ENCODE results near the gene BORCS5. TPM values are rescaled to one million over a fixed set of nuclear protein-coding genes. Genes with fewer than 3 reads are reported as not detected.
A peak's percentile ranks its signal among the peaks of the same experiment; 100 is the strongest.

BORCS5 gene
- total and polyA plus RNA-seq, 2 donors (not counting 1 experiment from before 2014, with no cell fraction given): 13.5 to 14.4 TPM

GRCh38 chr12:12445882-12446181 lies 89.0 kb downstream of the BORCS5 start:
- H3K4me2 ChIP-seq (ENCODE audit: extremely low read depth, insufficient read depth, low read length): no peak overlapping the region
- H3K79me2 ChIP-seq (ENCODE audit: control insufficient read depth, insufficient read depth, low read length): no peaks in the 10 kb centered on the region
- TF ChIP-seq EZH2 (IDR thresholded peaks at IDR 0.05; ENCODE audit: low read length, missing control alignments) (no peak), CTCF (conservative IDR thresholded peaks at IDR 0.05 in 1 of 2, IDR thresholded peaks at IDR 0.05 in 1 of 2; ENCODE audit: low read depth in 1 of 2, low read length in 2 of 2) (no peak)
- no peak overlapping the region for H2AFZ ChIP-seq (ENCODE audit: low read length)
- no peaks in the 10 kb centered on the region for H3K36me3 ChIP-seq (ENCODE audit: control insufficient read depth, insufficient read depth, low read length)
- peaks cover 7% of the 10 kb centered on the region for H3K4me1 ChIP-seq (ENCODE audit: control insufficient read depth, extremely low read depth, insufficient read depth, low read length)
- no peak for DNase-seq (ENCODE audit: low read depth in 2 of 2)
- no peak overlapping the region for H3K9ac ChIP-seq (ENCODE audit: insufficient read depth, low read length)
- no peak overlapping the region for H3K4me3 ChIP-seq (replicated peaks in 1 of 4; ENCODE audit: control extremely low read depth in 1 of 4, insufficient read depth in 1 of 4, low read depth in 3 of 4, low read length in 4 of 4)
- H3K27me3 ChIP-seq (ENCODE audit: control insufficient read depth, insufficient read depth, low read length): no peaks in the 10 kb centered on the region
- H3K9me3 ChIP-seq (ENCODE audit: control insufficient read depth, insufficient read depth, low read depth, low read length): no peaks in the 10 kb centered on the region
- H3K27ac ChIP-seq (ENCODE audit: insufficient read depth, low read length): no peak overlapping the region
- H4K20me1 ChIP-seq (ENCODE audit: control insufficient read depth, extremely low read depth, insufficient read depth, low read length): no peaks in the 10 kb centered on the region

GRCh38 chr12:12446786-12447185 lies 89.9 kb downstream of the BORCS5 start:
- no peak overlapping the region for H3K4me3 ChIP-seq (replicated peaks in 1 of 4; ENCODE audit: control extremely low read depth in 1 of 4, insufficient read depth in 1 of 4, low read depth in 3 of 4, low read length in 4 of 4)
- H3K79me2 ChIP-seq (ENCODE audit: control insufficient read depth, insufficient read depth, low read length): no peaks in the 10 kb centered on the region
- H2AFZ ChIP-seq (ENCODE audit: low read length): no peak overlapping the region
- H3K4me1 ChIP-seq (ENCODE audit: control insufficient read depth, extremely low read depth, insufficient read depth, low read length): peaks cover 7% of the 10 kb centered on the region
- no peak overlapping the region for H3K4me2 ChIP-seq (ENCODE audit: extremely low read depth, insufficient read depth, low read length)
- H4K20me1 ChIP-seq (ENCODE audit: control insufficient read depth, extremely low read depth, insufficient read depth, low read length): no peaks in the 10 kb centered on the region
- H3K9me3 ChIP-seq (ENCODE audit: control insufficient read depth, insufficient read depth, low read depth, low read length): no peaks in the 10 kb centered on the region
- H3K9ac ChIP-seq (ENCODE audit: insufficient read depth, low read length): no peak overlapping the region
- no peaks in the 10 kb centered on the region for H3K36me3 ChIP-seq (ENCODE audit: control insufficient read depth, insufficient read depth, low read length)
- DNase-seq (ENCODE audit: low read depth in 2 of 2): no peak
- H3K27me3 ChIP-seq (ENCODE audit: control insufficient read depth, insufficient read depth, low read length): no peaks in the 10 kb centered on the region
- H3K27ac ChIP-seq (ENCODE audit: insufficient read depth, low read length): no peak overlapping the region
- TF ChIP-seq CTCF (conservative IDR thresholded peaks at IDR 0.05 in 1 of 2, IDR thresholded peaks at IDR 0.05 in 1 of 2; ENCODE audit: low read depth in 1 of 2, low read length in 2 of 2): no peak
- TF ChIP-seq EZH2 (IDR thresholded peaks at IDR 0.05; ENCODE audit: low read length, missing control alignments): no peak

- H3K9me3 ChIP-seq (ENCODE audit: control insufficient read depth, insufficient read depth, low read depth, low read length): no peaks in the 10 kb centered on the region
- no peak overlapping the region for H2AFZ ChIP-seq (ENCODE audit: low read length)
- H4K20me1 ChIP-seq (ENCODE audit: control insufficient read depth, extremely low read depth, insufficient read depth, low read length): no peaks in the 10 kb centered on the region
- H3K4me1 ChIP-seq (ENCODE audit: control insufficient read depth, extremely low read depth, insufficient read depth, low read length): peaks cover 7% of the 10 kb centered on the region
- DNase-seq (ENCODE audit: low read depth in 2 of 2): no peak
- H3K27me3 ChIP-seq (ENCODE audit: control insufficient read depth, insufficient read depth, low read length): no peaks in the 10 kb centered on the region
- H3K79me2 ChIP-seq (ENCODE audit: control insufficient read depth, insufficient read depth, low read length): no peaks in the 10 kb centered on the region
- H3K36me3 ChIP-seq (ENCODE audit: control insufficient read depth, insufficient read depth, low read length): no peaks in the 10 kb centered on the region
- no peak overlapping the region for H3K27ac ChIP-seq (ENCODE audit: insufficient read depth, low read length)
- H3K4me2 ChIP-seq (ENCODE audit: extremely low read depth, insufficient read depth, low read length): peak overlapping the region; percentile 8
- no peak overlapping the region for H3K9ac ChIP-seq (ENCODE audit: insufficient read depth, low read length)
- H3K4me3 ChIP-seq (replicated peaks in 1 of 4; ENCODE audit: control extremely low read depth in 1 of 4, insufficient read depth in 1 of 4, low read depth in 3 of 4, low read length in 4 of 4): no peak overlapping the region
- TF ChIP-seq CTCF (conservative IDR thresholded peaks at IDR 0.05 in 1 of 2, IDR thresholded peaks at IDR 0.05 in 1 of 2; ENCODE audit: low read depth in 1 of 2, low read length in 2 of 2) (no peak), EZH2 (IDR thresholded peaks at IDR 0.05; ENCODE audit: low read length, missing control alignments) (no peak)
Measured at GRCh38 chr12:12447236-12447635, 90.4 kb downstream of the BORCS5 start.

Data from fibroblast of lung (primary cell).